PC-9 (cell line): ENCODE data around the gene TMEM254. TPM values are rescaled to one million over a fixed set of nuclear protein-coding genes. Genes with fewer than 3 reads are reported as not detected.
A peak's percentile ranks its signal among the peaks of the same experiment; 100 is the strongest.

Source experiments
- BruUV-seq: library from RNA; stranded (reverse); fragments of 400-500 nt; replicated peaks from 2 replicates; lab custom pipeline; 2021; lab: Mats Ljungman, UMichigan
- CTCF ChIA-PET: fragments of 300-600 bp; sonication (Branson Sonifier 250); formaldehyde crosslinking; loops from one replicate; lab custom pipeline; 2022; ENCODE audit warnings: antibody characterized with exemption; lab: Charles Lee
- POLR2A ChIA-PET: fragments of 300-600 bp; sonication (Branson Sonifier 250); formaldehyde crosslinking; loops from one replicate; lab custom pipeline; 2022; ENCODE audit warnings: antibody characterized with exemption; ENCODE audit not compliant: unreplicated experiment; lab: Charles Lee
- DNase-seq, 2 experiments: peaks; one replicate each; pipeline versions ENCODE4 v3.0.0 to v3.0.0-alpha.2; 2015 to 2022; ENCODE audit warnings: mixed read lengths in 1 of 2
- H2AFZ ChIP-seq: fragments of 200-600 bp; sonication (generic); 2 replicates; pipeline ENCODE4 v1.8.1; 2017; ENCODE audit warnings: antibody characterized with exemption
- H3F3A ChIP-seq: fragments of 200-600 bp; sonication (generic); 2 replicates; pipeline ENCODE4 v1.8.1; 2017; ENCODE audit warnings: antibody characterized with exemption, mild to moderate bottlenecking, low read depth; ENCODE audit not compliant: insufficient read depth
- H3K27ac ChIP-seq: fragments of 200-600 bp; sonication (generic); 2 replicates; pipeline ENCODE4 v1.6.1; 2016; ENCODE audit warnings: mixed run types
- H3K27me3 ChIP-seq: fragments of 200-600 bp; sonication (generic); 2 replicates; pipeline ENCODE4 v1.6.1; 2016; ENCODE audit warnings: low read depth, mixed run types; ENCODE audit not compliant: insufficient read depth
- H3K36me3 ChIP-seq: fragments of 200-600 bp; sonication (generic); 2 replicates; pipeline ENCODE4 v1.6.1; 2016; ENCODE audit warnings: low read depth, mixed run types
- H3K4me1 ChIP-seq: fragments of 200-600 bp; sonication (generic); replicated peaks from 2 replicates; pipeline ENCODE4 v1.6.1; 2016; ENCODE audit warnings: mixed run types; ENCODE audit not compliant: insufficient read depth
- H3K4me2 ChIP-seq: fragments of 200-600 bp; sonication (generic); 2 replicates; pipeline ENCODE4 v1.6.1; 2017; ENCODE audit warnings: mixed run types
- H3K4me3 ChIP-seq: fragments of 200-600 bp; sonication (generic); 2 replicates; pipeline ENCODE4 v1.6.1; 2016; ENCODE audit warnings: mixed run types
- H3K79me2 ChIP-seq: fragments of 200-600 bp; sonication (generic); 2 replicates; pipeline ENCODE4 v1.6.1; 2017; ENCODE audit warnings: low read depth, mixed run types
- H3K9me2 ChIP-seq: fragments of 200-600 bp; sonication (generic); 2 replicates; pipeline ENCODE4 v1.8.1; 2017; ENCODE audit warnings: mild to moderate bottlenecking; ENCODE audit not compliant: insufficient read depth
- H3K9me3 ChIP-seq: fragments of 200-600 bp; sonication (generic); 2 replicates; pipeline ENCODE4 v1.8.1; 2016; ENCODE audit warnings: low read depth; ENCODE audit not compliant: insufficient read depth
- H4K20me1 ChIP-seq: fragments of 200-600 bp; sonication (generic); 2 replicates; pipeline ENCODE4 v1.8.1; 2017; ENCODE audit not compliant: insufficient read depth
- EZH2 ChIP-seq: fragments of 200-600 bp; sonication (generic); IDR thresholded peaks from 2 replicates; pipeline ENCODE4 v1.8.0; 2017; ENCODE audit warnings: antibody characterized with exemption, low read depth
- intact Hi-C: fragments of 100-400 bp; cut with micrococcal nuclease; formaldehyde crosslinking; loops from one replicate; pipeline ENCODE4 v1.10.0; 2022; ENCODE audit not compliant: unreplicated experiment
- total RNA-seq: library from RNA; stranded (reverse); gene quantifications from 2 replicates; pipeline ENCODE4 v1.2.3, GENCODE V29; 2021
- TF ChIP-seq, protein P1 (sequence below): fragments of 200-600 bp; sonication (generic); conservative IDR thresholded peaks from 2 replicates; pipeline ENCODE4 v1.6.1; 2017; ENCODE audit warnings: mixed run types, antibody characterized with exemption, mild to moderate bottlenecking, moderate library complexity

Gene TMEM254
- total RNA-seq, 1 experiment from 2014 or later: 36.6 TPM

GRCh38 chr10:80075781-80076180 lies 2.7 kb upstream of the TMEM254 start:
- Histone ChIP-seq H3K27me3 (no peaks in the 10 kb centered on the region), H3K9me3 (no peaks in the 10 kb centered on the region), H3K4me3 (no peak overlapping the region), H3K79me2 (peaks cover 22% of the 10 kb centered on the region), H2AFZ (no peak overlapping the region), H3K36me3 (no peaks in the 10 kb centered on the region), H3K4me2 (no peak overlapping the region), H3K4me1 (peaks cover 21% of the 10 kb centered on the region), H3K27ac (no peak overlapping the region), H3K9me2 (no peaks in the 10 kb centered on the region), H3F3A (peaks cover 28% of the 10 kb centered on the region), H4K20me1 (no peaks in the 10 kb centered on the region)
- TF ChIP-seq EZH2: no peak
- TF ChIP-seq, protein P1, sequence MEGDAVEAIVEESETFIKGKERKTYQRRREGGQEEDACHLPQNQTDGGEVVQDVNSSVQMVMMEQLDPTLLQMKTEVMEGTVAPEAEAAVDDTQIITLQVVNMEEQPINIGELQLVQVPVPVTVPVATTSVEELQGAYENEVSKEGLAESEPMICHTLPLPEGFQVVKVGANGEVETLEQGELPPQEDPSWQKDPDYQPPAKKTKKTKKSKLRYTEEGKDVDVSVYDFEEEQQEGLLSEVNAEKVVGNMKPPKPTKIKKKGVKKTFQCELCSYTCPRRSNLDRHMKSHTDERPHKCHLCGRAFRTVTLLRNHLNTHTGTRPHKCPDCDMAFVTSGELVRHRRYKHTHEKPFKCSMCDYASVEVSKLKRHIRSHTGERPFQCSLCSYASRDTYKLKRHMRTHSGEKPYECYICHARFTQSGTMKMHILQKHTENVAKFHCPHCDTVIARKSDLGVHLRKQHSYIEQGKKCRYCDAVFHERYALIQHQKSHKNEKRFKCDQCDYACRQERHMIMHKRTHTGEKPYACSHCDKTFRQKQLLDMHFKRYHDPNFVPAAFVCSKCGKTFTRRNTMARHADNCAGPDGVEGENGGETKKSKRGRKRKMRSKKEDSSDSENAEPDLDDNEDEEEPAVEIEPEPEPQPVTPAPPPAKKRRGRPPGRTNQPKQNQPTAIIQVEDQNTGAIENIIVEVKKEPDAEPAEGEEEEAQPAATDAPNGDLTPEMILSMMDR: no peak
- CTCF ChIA-PET: no interaction called here
- DNase-seq: no peak
- POLR2A ChIA-PET: no interaction called here
- intact Hi-C loops: loop anchor here (5.0 to 10.0 kb wide), 2 partner anchors 57 to 129 kb away; partner anchors contain the start of genes ANXA11 and PLAC9
- BruUV-seq: no TSS peak

DNA sequence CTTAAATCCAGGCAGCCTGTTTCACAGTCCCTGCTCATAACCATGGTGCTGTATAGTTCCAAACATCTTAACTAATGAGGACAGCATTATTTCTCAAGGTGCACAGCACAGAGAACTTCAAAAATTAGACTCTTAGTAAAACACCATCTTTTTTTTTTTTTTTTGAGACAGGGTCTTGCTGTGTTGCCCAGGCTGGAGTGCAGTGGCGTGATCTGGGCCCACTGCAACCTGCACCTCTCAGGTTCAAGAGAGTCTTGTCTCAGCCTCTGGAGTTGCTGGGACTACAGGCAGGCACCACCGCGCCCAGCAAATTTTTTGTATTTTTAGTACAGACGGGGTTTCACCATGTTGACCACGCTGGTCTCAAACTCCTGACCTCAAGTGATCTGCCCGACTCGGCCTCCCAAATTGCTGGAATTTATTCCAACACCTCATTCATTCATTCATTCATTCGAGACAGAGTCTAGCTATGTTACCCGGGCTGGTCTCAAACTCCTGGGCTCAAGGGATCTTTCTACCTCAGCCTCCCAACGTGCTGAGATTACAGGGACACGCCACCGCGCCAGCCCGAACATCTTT lies 507 bp upstream of the TMEM254 start:
- Histone ChIP-seq H3K4me3 (peak overlapping the region; percentile 88), H3K79me2 (peaks cover 22% of the 10 kb centered on the region), H3K4me2 (peak overlapping the region; percentile 86), H3K9me3 (no peaks in the 10 kb centered on the region), H3K27me3 (no peaks in the 10 kb centered on the region), H2AFZ (peak overlapping the region; percentile 96), H3K27ac (peak overlapping the region; percentile 78), H3F3A (peaks cover 40% of the 10 kb centered on the region), H3K9me2 (no peaks in the 10 kb centered on the region), H3K4me1 (peaks cover 41% of the 10 kb centered on the region), H3K36me3 (no peaks in the 10 kb centered on the region), H4K20me1 (no peaks in the 10 kb centered on the region)
- BruUV-seq: TSS peak; percentile 79
- intact Hi-C loops: loop anchor here (2.0 to 10.0 kb wide), 4 partner anchors 23 to 127 kb away; partner anchors contain the start of genes ANXA11 and PLAC9
- CTCF ChIA-PET: no interaction called here
- DNase-seq: peak in 1 of 2 experiments; percentile 5
- TF ChIP-seq, protein P1: no peak
- no peak for TF ChIP-seq EZH2
- POLR2A ChIA-PET: interaction anchor here (0.6 kb wide), 1 partner anchor 429 kb away, joined by 3 read pairs; no protein-coding TSS in a partner anchor

GRCh38 chr10:80079312-80079719 lies 851 bp downstream of the TMEM254 start:
- H3K36me3 ChIP-seq: no peaks in the 10 kb centered on the region
- intact Hi-C loops: loop anchor here (2.0 to 10.0 kb wide), 4 partner anchors 21 to 125 kb away; partner anchors contain the start of genes ANXA11 and PLAC9
- H3K4me3 ChIP-seq: peak overlapping the region; percentile 88
- no TSS peak for BruUV-seq
- peaks cover 41% of the 10 kb centered on the region for H3K4me1 ChIP-seq
- peaks cover 40% of the 10 kb centered on the region for H3F3A ChIP-seq
- peak overlapping the region; percentile 86 for H3K4me2 ChIP-seq
- no peaks in the 10 kb centered on the region for H3K9me3 ChIP-seq
- no peaks in the 10 kb centered on the region for H3K27me3 ChIP-seq
- ChIA-PET CTCF (interaction anchor here (0.6 to 1.2 kb wide), 5 partner anchors 26 to 303 kb away, joined by 3 to 5 read pairs (median 4); no protein-coding TSS in a partner anchor), POLR2A (interaction anchor here (0.5 to 0.7 kb wide), 12 partner anchors 12 to 809 kb away, joined by 3 to 8 read pairs (median 3); partner anchors contain the start of gene SFTPD)
- TF ChIP-seq, protein P1: no peak
- no peak for TF ChIP-seq EZH2
- no peaks in the 10 kb centered on the region for H4K20me1 ChIP-seq
- peak overlapping the region; percentile 96 for H2AFZ ChIP-seq
- H3K27ac ChIP-seq: peak overlapping the region; percentile 78
- peaks cover 22% of the 10 kb centered on the region for H3K79me2 ChIP-seq
- no peak for DNase-seq
- no peaks in the 10 kb centered on the region for H3K9me2 ChIP-seq
